D721Med (cell line): ENCODE data around the gene DNAJC15.
"Not testable (repeated sequence)": the region's sequence is repeated elsewhere in the genome, so short reads cannot be mapped to it uniquely, and the experiment has no call there.

Experiments used
- DNase-seq: peaks from one replicate; pipeline ENCODE4 v3.0.0; 2011; ENCODE audit warnings: low spot score; ENCODE audit not compliant: insufficient read length
- FAIRE-seq: peaks from 2 replicates; lab custom pipeline; 2011; peaks lifted over from hg19 to GRCh38; lab: Jason Lieb, UNC
- CTCF ChIP-seq: IDR thresholded peaks from 2 replicates; pipeline ENCODE4 v1.5.1; 2012; ENCODE audit warnings: mild to moderate bottlenecking, control low read depth; ENCODE audit not compliant: insufficient read depth; ENCODE audit errors: missing control alignments

Gene DNAJC15

GRCh38 chr13:42985312-42986175 is 37.8 kb upstream of the DNAJC15 start:
- DNase-seq = no peak
- TF ChIP-seq CTCF = no peak
- no peak for FAIRE-seq

GRCh38 chr13:42986176-42986574 is 37.2 kb upstream of the DNAJC15 start:
- no peak for TF ChIP-seq CTCF
- no peak for FAIRE-seq
- no peak for DNase-seq

- no peak for TF ChIP-seq CTCF
- no peak for DNase-seq
- no peak for FAIRE-seq
Observed at GRCh38 chr13:42990291-42991232, 32.8 kb upstream of the DNAJC15 start.

GRCh38 chr13:42991233-42991897 is 32.0 kb upstream of the DNAJC15 start:
- FAIRE-seq = not testable (repeated sequence)

GRCh38 chr13:42991898-42992763 is 31.3 kb upstream of the DNAJC15 start, which contains the start of gene EPSTI1:
Gene EPSTI1 (minus strand): TSS chr13:42992241. CDS start chr13:42992165, 76 bp downstream.
- no peak for TF ChIP-seq CTCF
- FAIRE-seq (no peak), DNase-seq (no peak)

More at GRCh38 chr13:42991233-42991897, 32.0 kb upstream of the DNAJC15 start:
- DNase-seq = not testable (repeated sequence)

- DNase-seq (no peak), FAIRE-seq (no peak)
- no peak for TF ChIP-seq CTCF
Observed at GRCh38 chr13:42992764-42993122, 30.6 kb upstream of the DNAJC15 start.
